ENCODE data around the gene RUNX3. TPM values are rescaled to one million over a fixed set of nuclear protein-coding genes. Genes with fewer than 3 reads are reported as not detected.

Gene RUNX3
- total RNA-seq, 1 experiment from 2014 or later = 1.5 TPM

DNA sequence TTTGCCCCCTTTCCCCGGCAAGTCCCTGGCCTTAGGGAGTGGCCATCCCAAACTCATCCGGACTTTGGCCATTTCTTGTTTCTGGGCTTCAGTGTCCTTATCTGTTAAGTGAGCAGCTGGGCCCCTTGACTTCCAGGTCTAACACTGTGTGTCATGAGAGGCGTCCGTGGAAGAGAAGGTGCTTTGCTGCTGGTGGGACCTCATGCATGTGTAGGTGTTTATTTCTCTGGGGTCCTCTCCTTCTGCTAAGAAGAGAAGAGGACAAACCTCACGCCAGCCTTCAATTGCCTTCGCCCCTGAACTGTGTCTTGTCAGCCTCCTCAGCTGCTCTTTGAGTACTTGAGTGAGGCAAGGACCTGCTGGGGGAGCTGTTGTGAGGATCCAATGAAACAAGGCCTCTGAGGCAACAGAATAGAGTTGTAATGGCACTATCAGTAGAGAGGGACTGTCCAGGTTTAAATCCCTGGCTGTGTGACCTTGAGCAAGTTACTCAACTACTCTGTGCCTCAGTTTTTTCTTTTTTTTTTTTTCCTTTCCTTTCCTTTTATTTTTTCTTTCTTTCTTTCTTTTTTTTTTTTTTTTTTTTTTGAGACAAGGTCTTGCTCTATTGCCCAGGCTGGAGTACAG, 72.5 kb downstream of the RUNX3 start:
- Mint-ChIP-seq H3K4me3 (no peak overlapping the region), H3K9me3 (no peaks in the 10 kb centered on the region), H3K27me3 (ENCODE audit: low read depth) (no peaks in the 10 kb centered on the region), H3K36me3 (no peaks in the 10 kb centered on the region), H3K27ac (no peak overlapping the region), H3K4me1 (peaks cover 5% of the 10 kb centered on the region)
- DNase-seq (ENCODE audit: low spot score) = no peak
- TF ChIP-seq TCF7 (CRISPR knock-in tag; IDR thresholded peaks at IDR 0.05; ENCODE audit: low read depth) = no peak
- TF ChIP-seq, protein P1, sequence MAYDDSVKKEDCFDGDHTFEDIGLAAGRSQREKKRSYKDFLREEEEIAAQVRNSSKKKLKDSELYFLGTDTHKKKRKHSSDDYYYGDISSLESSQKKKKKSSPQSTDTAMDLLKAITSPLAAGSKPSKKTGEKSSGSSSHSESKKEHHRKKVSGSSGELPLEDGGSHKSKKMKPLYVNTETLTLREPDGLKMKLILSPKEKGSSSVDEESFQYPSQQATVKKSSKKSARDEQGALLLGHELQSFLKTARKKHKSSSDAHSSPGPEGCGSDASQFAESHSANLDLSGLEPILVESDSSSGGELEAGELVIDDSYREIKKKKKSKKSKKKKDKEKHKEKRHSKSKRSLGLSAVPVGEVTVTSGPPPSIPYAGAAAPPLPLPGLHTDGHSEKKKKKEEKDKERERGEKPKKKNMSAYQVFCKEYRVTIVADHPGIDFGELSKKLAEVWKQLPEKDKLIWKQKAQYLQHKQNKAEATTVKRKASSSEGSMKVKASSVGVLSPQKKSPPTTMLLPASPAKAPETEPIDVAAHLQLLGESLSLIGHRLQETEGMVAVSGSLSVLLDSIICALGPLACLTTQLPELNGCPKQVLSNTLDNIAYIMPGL (CRISPR knock-in tag; IDR thresholded peaks at IDR 0.05) = no peak
- 0 out of 2 replicates have a peak, but pooled peaks have one; percentile 12 for TF ChIP-seq ZNF121 (CRISPR knock-in tag; IDR thresholded peaks at IDR 0.05)
- ChIA-PET CTCF (interaction anchor here (0.8 to 1.0 kb wide), 7 partner anchors 10 to 265 kb away, joined by 3 to 6 read pairs (median 5); no protein-coding TSS in a partner anchor), POLR2A (interaction anchor here (0.7 kb wide), 1 partner anchor 8 kb away, joined by 7 read pairs; no protein-coding TSS in a partner anchor)
- peak; percentile 74 for ATAC-seq

DNA sequence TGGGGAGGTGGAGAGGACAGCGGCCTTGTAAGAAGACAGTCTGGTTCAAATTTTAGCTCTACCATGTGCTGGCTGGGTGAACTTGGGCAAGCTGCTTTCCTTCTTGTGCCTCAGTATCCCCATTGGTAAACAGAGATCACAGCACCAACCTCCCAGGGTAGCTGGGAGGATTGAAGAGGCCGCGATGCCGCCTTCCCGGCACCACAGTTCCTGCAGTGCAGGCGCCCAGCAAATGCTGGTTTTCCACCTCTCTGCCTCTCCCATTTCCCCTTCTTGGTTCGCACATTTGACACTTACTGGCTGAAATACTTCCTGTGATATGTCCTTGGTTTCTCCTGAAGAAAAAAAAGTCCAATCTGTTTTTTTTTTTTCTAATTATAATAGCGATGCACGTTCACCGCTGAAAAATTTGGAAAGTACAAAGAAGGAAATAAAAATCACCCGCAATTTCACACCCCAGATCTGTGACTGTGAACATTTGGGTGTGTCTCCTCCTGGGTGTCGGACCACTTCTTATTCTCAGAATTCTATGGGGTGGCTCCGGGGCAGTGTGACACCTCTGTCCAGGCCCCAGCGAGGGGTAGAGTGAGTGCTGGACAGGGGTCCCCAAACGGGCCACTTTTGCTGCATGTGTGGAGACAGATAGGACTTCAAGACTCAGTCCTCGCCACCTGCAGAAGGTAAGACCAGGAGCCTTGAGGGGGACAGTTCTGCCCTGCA, 73.1 kb downstream of the RUNX3 start:
- ATAC-seq (no peak), DNase-seq (ENCODE audit: low spot score) (no peak)
- ChIA-PET CTCF (interaction anchor here (0.9 to 1.1 kb wide), 8 partner anchors 9 to 266 kb away, joined by 3 to 6 read pairs (median 3); no protein-coding TSS in a partner anchor), POLR2A (interaction anchor here (0.7 kb wide), 1 partner anchor 7 kb away, joined by 7 read pairs; no protein-coding TSS in a partner anchor)
- no peaks in the 10 kb centered on the region for H3K36me3 Mint-ChIP-seq
- H3K9me3 Mint-ChIP-seq = no peaks in the 10 kb centered on the region
- no peaks in the 10 kb centered on the region for H3K4me1 Mint-ChIP-seq
- no peak for TF ChIP-seq NR3C1 (CRISPR knock-in tag; conservative IDR thresholded peaks at IDR 0.05; ENCODE audit: low read depth)
- TF ChIP-seq, protein P2, sequence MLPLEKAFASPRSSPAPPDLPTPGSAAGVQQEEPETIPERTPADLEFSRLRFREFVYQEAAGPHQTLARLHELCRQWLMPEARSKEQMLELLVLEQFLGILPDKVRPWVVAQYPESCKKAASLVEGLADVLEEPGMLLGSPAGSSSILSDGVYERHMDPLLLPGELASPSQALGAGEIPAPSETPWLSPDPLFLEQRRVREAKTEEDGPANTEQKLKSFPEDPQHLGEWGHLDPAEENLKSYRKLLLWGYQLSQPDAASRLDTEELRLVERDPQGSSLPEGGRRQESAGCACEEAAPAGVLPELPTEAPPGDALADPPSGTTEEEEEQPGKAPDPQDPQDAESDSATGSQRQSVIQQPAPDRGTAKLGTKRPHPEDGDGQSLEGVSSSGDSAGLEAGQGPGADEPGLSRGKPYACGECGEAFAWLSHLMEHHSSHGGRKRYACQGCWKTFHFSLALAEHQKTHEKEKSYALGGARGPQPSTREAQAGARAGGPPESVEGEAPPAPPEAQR (CRISPR knock-in tag; IDR thresholded peaks at IDR 0.05) = no peak
- TF ChIP-seq, protein P3, sequence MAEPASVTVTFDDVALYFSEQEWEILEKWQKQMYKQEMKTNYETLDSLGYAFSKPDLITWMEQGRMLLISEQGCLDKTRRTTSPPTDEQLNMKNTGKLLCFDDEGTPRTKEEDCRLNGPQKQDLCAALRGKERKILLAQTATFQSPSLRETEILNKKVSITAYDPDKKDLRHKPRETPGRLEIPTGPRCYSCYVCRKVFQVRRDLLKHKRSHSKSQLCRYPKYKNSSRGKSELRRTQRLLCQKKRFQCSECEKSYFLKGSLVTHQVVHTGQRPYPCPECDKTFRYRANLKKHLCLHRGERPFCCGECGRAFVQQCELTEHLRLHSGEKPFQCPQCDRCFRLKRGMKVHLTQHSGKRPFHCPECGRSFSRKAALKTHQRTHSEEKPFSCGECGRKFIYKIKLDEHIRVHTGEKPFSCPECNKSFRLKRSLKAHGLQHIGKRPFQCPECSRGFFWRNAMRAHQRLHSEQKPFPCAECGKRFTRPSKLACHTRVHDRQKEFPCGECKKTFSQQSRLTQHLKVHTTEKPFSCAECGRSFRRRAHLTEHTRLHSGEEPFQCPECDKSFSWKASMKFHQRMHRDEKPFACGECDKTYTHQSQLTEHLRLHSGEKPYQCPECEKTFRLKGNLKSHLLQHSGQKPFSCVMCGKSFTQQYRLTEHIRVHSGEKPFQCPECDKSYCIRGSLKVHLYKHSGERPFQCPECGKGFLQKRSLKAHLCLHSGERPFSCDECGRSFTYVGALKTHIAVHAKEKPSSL (CRISPR knock-in tag; conservative IDR thresholded peaks at IDR 0.05) = no peak
- no peak for TF ChIP-seq MXD4 (CRISPR knock-in tag; IDR thresholded peaks at IDR 0.05; ENCODE audit: borderline replicate concordance)
- TF ChIP-seq, protein P4, sequence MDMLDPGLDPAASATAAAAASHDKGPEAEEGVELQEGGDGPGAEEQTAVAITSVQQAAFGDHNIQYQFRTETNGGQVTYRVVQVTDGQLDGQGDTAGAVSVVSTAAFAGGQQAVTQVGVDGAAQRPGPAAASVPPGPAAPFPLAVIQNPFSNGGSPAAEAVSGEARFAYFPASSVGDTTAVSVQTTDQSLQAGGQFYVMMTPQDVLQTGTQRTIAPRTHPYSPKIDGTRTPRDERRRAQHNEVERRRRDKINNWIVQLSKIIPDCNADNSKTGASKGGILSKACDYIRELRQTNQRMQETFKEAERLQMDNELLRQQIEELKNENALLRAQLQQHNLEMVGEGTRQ (CRISPR knock-in tag; IDR thresholded peaks at IDR 0.05) = no peak
- TF ChIP-seq KAT7 (CRISPR knock-in tag; IDR thresholded peaks at IDR 0.05; ENCODE audit: borderline replicate concordance) = no peak
- TF ChIP-seq, protein P1 (CRISPR knock-in tag; IDR thresholded peaks at IDR 0.05) = no peak
- TF ChIP-seq NFYB (CRISPR knock-in tag; conservative IDR thresholded peaks at IDR 0.05; ENCODE audit: low read depth) = no peak
- TF ChIP-seq CREM (CRISPR knock-in tag; IDR thresholded peaks at IDR 0.05) = no peak
- TF ChIP-seq MYBL2 (CRISPR knock-in tag; IDR thresholded peaks at IDR 0.05) = no peak
- TF ChIP-seq, protein P5, sequence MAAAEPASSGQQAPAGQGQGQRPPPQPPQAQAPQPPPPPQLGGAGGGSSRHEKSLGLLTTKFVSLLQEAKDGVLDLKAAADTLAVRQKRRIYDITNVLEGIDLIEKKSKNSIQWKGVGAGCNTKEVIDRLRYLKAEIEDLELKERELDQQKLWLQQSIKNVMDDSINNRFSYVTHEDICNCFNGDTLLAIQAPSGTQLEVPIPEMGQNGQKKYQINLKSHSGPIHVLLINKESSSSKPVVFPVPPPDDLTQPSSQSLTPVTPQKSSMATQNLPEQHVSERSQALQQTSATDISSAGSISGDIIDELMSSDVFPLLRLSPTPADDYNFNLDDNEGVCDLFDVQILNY (CRISPR knock-in tag; IDR thresholded peaks at IDR 0.05) = no peak
- TF ChIP-seq ZNF396 (CRISPR knock-in tag; IDR thresholded peaks at IDR 0.05; ENCODE audit: borderline replicate concordance) = no peak
- TF ChIP-seq ELF4 (CRISPR knock-in tag; IDR thresholded peaks at IDR 0.05; ENCODE audit: low read depth) = no peak
- TF ChIP-seq, protein P6, sequence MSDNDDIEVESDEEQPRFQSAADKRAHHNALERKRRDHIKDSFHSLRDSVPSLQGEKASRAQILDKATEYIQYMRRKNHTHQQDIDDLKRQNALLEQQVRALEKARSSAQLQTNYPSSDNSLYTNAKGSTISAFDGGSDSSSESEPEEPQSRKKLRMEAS (CRISPR knock-in tag; IDR thresholded peaks at IDR 0.05) = no peak
- no peak overlapping the region for H3K4me3 Mint-ChIP-seq
- no peaks in the 10 kb centered on the region for H3K27me3 Mint-ChIP-seq (ENCODE audit: low read depth)
- no peak overlapping the region for H3K27ac Mint-ChIP-seq

All from WTC11 (cell line).